ENCODE results near the gene CHPF2. TPM values are rescaled to one million over a fixed set of nuclear protein-coding genes. Genes with fewer than 3 reads are reported as not detected.

The CHPF2 gene
- total RNA-seq, 1 donor from 2014 or later: 71.3 TPM

GRCh38 chr7:151232917-151233701, 826 bp downstream of the CHPF2 start:
- peak; percentile 60 for DNase-seq (ENCODE audit: low read depth, low spot score)

- no peak for DNase-seq (ENCODE audit: low read depth, low spot score)
Observed at GRCh38 chr7:151233804-151234203, 1.5 kb downstream of the CHPF2 start.

GRCh38 chr7:151235091-151235787, 3.0 kb downstream of the CHPF2 start:
- DNase-seq (ENCODE audit: low read depth, low spot score): no peak

- no peak for DNase-seq (ENCODE audit: low read depth, low spot score)
Observed at GRCh38 chr7:151236406-151236805, 4.1 kb downstream of the CHPF2 start.

GRCh38 chr7:151237244-151238189, 5.2 kb downstream of the CHPF2 start:
- no peak for DNase-seq (ENCODE audit: low read depth, low spot score)

GRCh38 chr7:151238190-151238810, 6.0 kb downstream of the CHPF2 start:
- DNase-seq (ENCODE audit: low read depth, low spot score): no peak

- no peak for DNase-seq (ENCODE audit: low read depth, low spot score)
Observed at GRCh38 chr7:151238924-151239836, 6.9 kb downstream of the CHPF2 start.

GRCh38 chr7:151239837-151240459, 7.7 kb downstream of the CHPF2 start:
- DNase-seq (ENCODE audit: low read depth, low spot score): no peak

GRCh38 chr7:151240536-151240935, 8.3 kb downstream of the CHPF2 start:
- DNase-seq (ENCODE audit: low read depth, low spot score): no peak

- DNase-seq (ENCODE audit: low read depth, low spot score): no peak
Observed at GRCh38 chr7:151240942-151241754, 8.9 kb downstream of the CHPF2 start.

- DNase-seq (ENCODE audit: low read depth, low spot score): no peak
Observed at GRCh38 chr7:151241755-151242096, 9.4 kb downstream of the CHPF2 start.

- no peak for DNase-seq (ENCODE audit: low read depth, low spot score)
Observed at GRCh38 chr7:151242159-151243044, 10.1 kb downstream of the CHPF2 start.

GRCh38 chr7:151243045-151243349, 10.7 kb downstream of the CHPF2 start:
- DNase-seq (ENCODE audit: low read depth, low spot score): no peak

- DNase-seq (ENCODE audit: low read depth, low spot score): no peak
Observed at GRCh38 chr7:151243408-151244195, 11.3 kb downstream of the CHPF2 start.

- no peak for DNase-seq (ENCODE audit: low read depth, low spot score)
Observed at GRCh38 chr7:151244196-151244840, 12.0 kb downstream of the CHPF2 start.

GRCh38 chr7:151244841-151245346, 12.6 kb downstream of the CHPF2 start:
- DNase-seq (ENCODE audit: low read depth, low spot score): no peak
